IgD-negative memory B cell (primary cell): ENCODE data around the gene IGFN1. TPM values are rescaled to one million over a fixed set of nuclear protein-coding genes. Genes with fewer than 3 reads are reported as not detected.

Source experiments
- H3K27ac Mint-ChIP-seq, 3 donors: one replicate each; pipeline ENCODE4 v1.8.0; 2020 to 2022; ENCODE audit warnings: mild to moderate bottlenecking in 3 of 3, mixed read lengths in 3 of 3, moderate library complexity in 1 of 3
- H3K27me3 Mint-ChIP-seq: one replicate; pipeline ENCODE4 v1.8.0; 2021; ENCODE audit warnings: mixed read lengths
- H3K36me3 Mint-ChIP-seq: one replicate; pipeline ENCODE4 v1.8.0; 2020; ENCODE audit warnings: mild to moderate bottlenecking, mixed read lengths
- H3K4me1 Mint-ChIP-seq, 3 donors: one replicate each; pipeline ENCODE4 v1.8.0; 2020 to 2022; ENCODE audit warnings: mixed read lengths in 3 of 3, mild to moderate bottlenecking in 1 of 3
- H3K4me3 Mint-ChIP-seq, 4 donors: one replicate each; pipeline ENCODE4 v1.8.0; 2020 to 2022; ENCODE audit warnings: mild to moderate bottlenecking in 4 of 4, mixed read lengths in 4 of 4, moderate library complexity in 3 of 4
- H3K9me3 Mint-ChIP-seq, 3 donors: one replicate each; pipeline ENCODE4 v1.8.0; 2020 to 2021; ENCODE audit warnings: mixed read lengths in 3 of 3, mild to moderate bottlenecking in 1 of 3
- polyA plus RNA-seq: library from polyadenylated mRNA; unstranded; fragments of 300-500 nt; fragmentation: Illumina TruSeq; gene quantifications from one replicate; pipeline ENCODE4 v1.2.3, GENCODE V29; 2021

IGFN1 gene
- polyA plus RNA-seq, 1 donor from 2014 or later, result not detected

DNA sequence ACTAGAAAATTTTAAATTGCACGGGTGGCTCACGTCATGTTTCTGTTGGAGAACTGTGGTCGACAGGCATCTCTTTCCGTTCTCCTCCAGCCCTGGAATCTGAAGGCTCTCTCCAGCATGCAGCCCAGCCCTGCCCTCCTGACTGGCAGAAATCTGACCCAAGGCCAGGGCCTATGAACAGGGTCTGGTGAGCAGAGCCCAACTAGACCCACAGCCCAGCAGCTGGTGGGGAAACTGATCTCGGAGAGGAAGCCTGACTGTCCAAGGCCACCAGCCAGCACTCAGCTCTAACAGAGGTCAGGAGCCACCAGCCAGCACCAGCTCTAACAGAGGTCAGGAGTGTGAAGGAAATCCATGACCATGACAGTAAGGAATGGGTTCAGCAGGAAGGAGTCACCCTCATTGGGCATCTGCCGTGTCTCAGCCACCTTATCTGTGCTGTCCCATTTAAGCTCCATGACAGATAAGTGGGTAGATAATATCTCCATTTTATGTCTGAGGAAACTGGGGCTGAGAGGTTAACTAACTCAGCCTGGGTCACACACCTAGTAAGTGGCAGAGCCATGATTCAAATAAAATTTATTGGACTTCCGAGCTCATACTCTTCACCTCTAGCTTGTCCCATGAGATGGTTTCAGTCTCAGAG, 72.5 kb downstream of the IGFN1 start:
- no peak overlapping the region for H3K27ac Mint-ChIP-seq
- H3K27me3 Mint-ChIP-seq, result peaks cover 18% of the 10 kb centered on the region
- no peaks in the 10 kb centered on the region for H3K9me3 Mint-ChIP-seq
- H3K4me1 Mint-ChIP-seq, result peaks cover 0 to 2% (median 2%) of the 10 kb centered on the region in 3 donors
- H3K36me3 Mint-ChIP-seq, result no peaks in the 10 kb centered on the region
- no peak overlapping the region for H3K4me3 Mint-ChIP-seq

DNA sequence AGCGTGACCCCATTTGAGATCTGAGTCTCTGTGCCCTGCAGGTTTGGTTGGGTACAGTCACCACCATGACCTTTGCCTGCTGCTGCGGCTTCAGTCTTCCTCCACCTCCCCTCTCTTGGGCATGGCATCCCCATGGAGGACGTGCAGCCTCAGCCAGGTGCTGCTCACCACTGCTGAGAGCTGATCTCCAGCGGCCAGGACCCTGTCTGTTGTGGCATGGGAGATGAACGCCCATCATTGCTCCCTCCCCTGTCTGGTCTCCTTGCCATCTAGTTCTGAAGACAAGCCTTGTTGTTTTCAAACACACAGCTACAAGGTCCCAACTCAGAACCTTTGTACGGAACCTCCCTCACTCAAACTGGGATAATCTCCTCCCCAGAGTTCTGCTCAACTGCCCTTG, 73.4 kb downstream of the IGFN1 start:
- H3K27me3 Mint-ChIP-seq, result peaks cover 19% of the 10 kb centered on the region
- H3K36me3 Mint-ChIP-seq, result no peaks in the 10 kb centered on the region
- no peak overlapping the region for H3K4me3 Mint-ChIP-seq
- H3K4me1 Mint-ChIP-seq, result peaks cover 0 to 2% (median 2%) of the 10 kb centered on the region in 3 donors
- no peak overlapping the region for H3K27ac Mint-ChIP-seq
- H3K9me3 Mint-ChIP-seq, result no peaks in the 10 kb centered on the region

DNA sequence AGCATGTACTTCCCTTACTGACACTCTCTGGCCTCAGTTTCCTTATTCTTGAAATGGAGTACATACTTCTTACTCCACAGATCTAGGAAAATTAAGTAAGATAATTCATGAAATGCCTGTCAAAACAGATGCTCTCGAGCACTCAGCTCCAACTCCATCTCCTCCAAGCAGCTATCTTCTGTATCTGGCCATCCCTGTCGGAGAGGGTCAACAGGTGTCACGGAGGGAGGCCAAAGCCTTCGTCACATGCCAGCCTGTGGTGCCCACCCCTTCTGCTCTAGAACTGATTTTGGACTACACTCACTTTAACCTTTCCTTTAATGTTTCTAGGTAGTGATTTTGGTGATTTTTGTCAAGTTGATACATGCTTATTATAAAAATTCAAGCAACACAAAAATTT, 73.9 kb downstream of the IGFN1 start:
- peaks cover 23% of the 10 kb centered on the region for H3K27me3 Mint-ChIP-seq
- no peak overlapping the region for H3K27ac Mint-ChIP-seq
- peaks cover 0 to 2% (median 2%) of the 10 kb centered on the region in 3 donors for H3K4me1 Mint-ChIP-seq
- H3K4me3 Mint-ChIP-seq, result no peak overlapping the region
- no peaks in the 10 kb centered on the region for H3K9me3 Mint-ChIP-seq
- no peaks in the 10 kb centered on the region for H3K36me3 Mint-ChIP-seq

DNA sequence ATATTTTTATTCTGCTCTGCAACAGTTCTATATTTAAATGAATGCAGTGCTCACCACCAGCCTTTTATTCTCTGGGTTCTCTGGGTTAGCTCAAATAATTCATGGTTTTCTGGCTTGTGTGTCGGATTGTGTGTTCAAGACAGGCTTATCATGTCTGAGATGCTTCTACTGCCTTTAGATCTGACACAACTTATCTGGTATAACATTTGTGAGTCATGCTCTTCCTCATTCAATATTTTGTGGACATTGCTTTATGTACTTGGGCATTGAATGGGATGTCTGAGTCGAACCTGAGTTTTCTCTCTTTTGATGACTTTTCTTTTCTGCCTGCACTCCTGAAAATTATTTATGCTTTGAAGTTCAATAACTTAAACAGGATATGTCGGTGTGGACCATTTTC, 75.1 kb downstream of the IGFN1 start:
- no peaks in the 10 kb centered on the region for H3K36me3 Mint-ChIP-seq
- no peak overlapping the region for H3K4me3 Mint-ChIP-seq
- H3K4me1 Mint-ChIP-seq, result no peaks in the 10 kb centered on the region
- no peaks in the 10 kb centered on the region for H3K9me3 Mint-ChIP-seq
- H3K27me3 Mint-ChIP-seq, result peaks cover 22% of the 10 kb centered on the region
- no peak overlapping the region for H3K27ac Mint-ChIP-seq

DNA sequence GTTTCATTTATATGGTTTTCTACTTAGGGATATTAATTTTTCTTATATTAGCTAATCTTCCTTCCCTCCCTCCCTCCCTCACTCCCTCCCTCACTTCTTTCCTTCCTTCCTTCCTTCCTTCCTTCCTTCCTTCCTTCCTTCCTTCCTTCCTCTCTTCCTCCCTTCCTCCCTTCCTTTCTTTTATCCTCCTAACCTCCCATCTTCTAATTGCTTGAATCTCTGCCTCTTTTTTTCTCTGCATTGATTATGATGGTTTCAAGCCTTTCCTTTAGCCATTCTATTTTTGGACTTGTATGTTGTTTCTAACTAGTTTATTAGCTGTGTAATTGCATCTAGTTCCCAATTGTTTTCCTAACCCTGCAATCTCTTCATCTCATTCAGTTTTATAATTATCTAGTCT, 75.7 kb downstream of the IGFN1 start:
- no peak overlapping the region for H3K4me3 Mint-ChIP-seq

DNA sequence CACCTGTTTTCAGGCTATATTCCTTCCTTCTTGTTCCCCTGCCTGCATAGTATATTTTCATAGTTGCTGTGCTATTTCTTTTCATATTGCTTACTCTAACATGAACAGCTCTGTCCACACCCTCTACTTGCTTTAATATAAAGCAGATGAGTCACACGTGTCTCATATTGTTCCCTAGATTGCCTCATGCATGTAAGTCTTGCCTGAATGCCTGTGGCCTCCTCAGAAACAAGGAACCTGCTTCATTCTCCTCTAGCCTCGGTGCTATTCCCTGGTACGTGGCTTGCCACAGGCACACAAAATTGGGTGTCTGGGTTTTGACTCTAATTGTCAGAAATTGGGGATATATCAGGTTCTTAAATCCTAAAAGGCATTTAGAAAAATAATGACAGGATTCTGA, 76.2 kb downstream of the IGFN1 start:
- H3K4me3 Mint-ChIP-seq, result no peak overlapping the region

More for the DNA sequence above, 75.7 kb downstream of the IGFN1 start:
- H3K27ac Mint-ChIP-seq, result no peak overlapping the region
- H3K4me1 Mint-ChIP-seq, result no peaks in the 10 kb centered on the region
- H3K9me3 Mint-ChIP-seq, result no peaks in the 10 kb centered on the region
- H3K27me3 Mint-ChIP-seq, result peaks cover 17% of the 10 kb centered on the region
- no peaks in the 10 kb centered on the region for H3K36me3 Mint-ChIP-seq

DNA sequence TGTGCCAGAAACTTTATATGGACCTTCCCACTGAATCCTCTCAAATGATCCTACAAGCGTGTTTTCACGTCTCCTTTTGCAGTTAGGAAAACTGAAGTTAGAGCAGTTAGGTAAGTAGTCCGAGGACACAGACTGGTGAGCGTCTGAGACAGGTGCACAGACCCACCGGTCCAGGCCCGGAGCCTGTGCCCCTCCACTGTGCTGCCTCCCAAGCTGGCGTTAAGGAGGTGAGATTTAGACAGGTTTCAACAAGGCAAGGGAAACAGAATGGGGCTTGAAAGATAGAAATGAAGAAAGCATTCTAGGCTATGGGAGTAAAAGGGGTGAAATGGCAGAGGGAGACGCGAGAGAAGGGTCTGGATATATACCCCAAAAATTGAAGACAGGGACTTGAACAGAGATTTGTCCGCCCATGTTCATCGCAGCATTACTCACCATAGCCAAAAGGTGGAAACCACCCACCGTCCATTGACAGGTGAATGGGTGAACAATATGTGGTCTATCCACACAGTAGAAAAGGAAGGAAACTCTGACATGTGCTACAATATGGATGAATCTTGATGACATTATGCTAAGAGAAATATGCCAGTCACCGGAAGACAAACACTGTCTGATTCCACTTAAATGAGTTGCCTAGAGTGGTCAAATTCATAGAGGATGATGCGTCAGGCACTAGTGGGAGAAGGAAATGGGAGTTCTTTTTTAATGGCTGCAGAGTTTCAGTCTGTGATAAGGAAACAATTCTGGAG, 77.0 kb downstream of the IGFN1 start:
- peak overlapping the region in 1 of 3 donors; percentile 24 for H3K27ac Mint-ChIP-seq
- no peaks in the 10 kb centered on the region for H3K4me1 Mint-ChIP-seq
- no peak overlapping the region for H3K4me3 Mint-ChIP-seq
- H3K27me3 Mint-ChIP-seq, result peaks cover 14% of the 10 kb centered on the region
- no peaks in the 10 kb centered on the region for H3K9me3 Mint-ChIP-seq
- H3K36me3 Mint-ChIP-seq, result no peaks in the 10 kb centered on the region

More for the DNA sequence above, 76.2 kb downstream of the IGFN1 start:
- Mint-ChIP-seq H3K36me3 (no peaks in the 10 kb centered on the region), H3K4me1 (no peaks in the 10 kb centered on the region), H3K27ac (no peak overlapping the region), H3K27me3 (peaks cover 16% of the 10 kb centered on the region), H3K9me3 (no peaks in the 10 kb centered on the region)

DNA sequence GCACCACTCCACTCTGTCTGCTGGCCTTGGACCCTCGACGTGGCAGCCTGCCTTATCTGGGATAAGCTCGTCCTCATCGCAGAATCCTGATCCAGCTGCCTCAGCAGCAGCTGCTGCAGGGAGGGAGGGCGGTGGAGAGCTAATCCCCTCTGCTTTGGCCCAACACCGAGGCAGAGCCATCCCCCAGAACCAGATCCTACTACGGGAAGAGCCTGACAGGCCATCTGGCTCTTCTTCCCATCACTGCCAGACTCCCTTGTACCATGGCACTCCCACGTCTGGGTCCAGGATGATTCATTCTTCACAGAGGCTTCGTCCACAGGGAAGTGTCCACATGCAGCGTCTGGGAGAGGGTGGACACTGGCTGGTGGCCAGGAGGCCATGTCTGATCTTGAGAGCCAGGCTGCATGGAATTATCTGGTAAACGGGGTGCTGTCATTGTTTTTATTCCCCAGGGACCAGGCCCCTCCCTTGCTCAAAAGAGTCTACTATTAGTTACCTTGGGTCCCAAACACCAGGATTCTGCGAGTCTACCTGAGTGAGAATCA, 78.1 kb downstream of the IGFN1 start:
- H3K4me1 Mint-ChIP-seq, result no peaks in the 10 kb centered on the region
- H3K27ac Mint-ChIP-seq, result no peak overlapping the region
- H3K36me3 Mint-ChIP-seq, result no peaks in the 10 kb centered on the region
- no peak overlapping the region for H3K4me3 Mint-ChIP-seq
- peaks cover 14% of the 10 kb centered on the region for H3K27me3 Mint-ChIP-seq
- no peaks in the 10 kb centered on the region for H3K9me3 Mint-ChIP-seq

DNA sequence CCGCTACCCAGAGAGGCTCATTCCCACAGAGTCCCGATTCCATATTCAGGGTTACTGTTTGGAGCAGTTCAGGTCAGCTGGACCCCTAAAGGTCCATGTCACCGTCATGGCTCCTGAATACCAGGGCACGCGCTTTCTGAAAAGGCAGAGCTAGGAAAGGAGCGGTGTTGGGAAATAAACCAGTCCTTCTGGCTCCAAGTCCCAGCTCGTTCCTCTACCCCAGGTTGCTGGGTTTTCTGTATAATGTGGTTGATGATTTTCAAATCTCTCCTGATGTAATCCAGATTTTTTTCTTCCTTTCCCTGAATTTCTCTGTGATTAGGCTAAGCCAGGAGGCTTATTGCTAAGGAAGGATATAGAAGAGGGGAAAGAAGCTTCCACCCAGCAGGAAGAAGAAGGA, 78.7 kb downstream of the IGFN1 start:
- Mint-ChIP-seq H3K4me3 (no peak overlapping the region), H3K27ac (no peak overlapping the region), H3K36me3 (no peaks in the 10 kb centered on the region), H3K4me1 (no peaks in the 10 kb centered on the region), H3K9me3 (no peaks in the 10 kb centered on the region), H3K27me3 (peaks cover 14% of the 10 kb centered on the region)

DNA sequence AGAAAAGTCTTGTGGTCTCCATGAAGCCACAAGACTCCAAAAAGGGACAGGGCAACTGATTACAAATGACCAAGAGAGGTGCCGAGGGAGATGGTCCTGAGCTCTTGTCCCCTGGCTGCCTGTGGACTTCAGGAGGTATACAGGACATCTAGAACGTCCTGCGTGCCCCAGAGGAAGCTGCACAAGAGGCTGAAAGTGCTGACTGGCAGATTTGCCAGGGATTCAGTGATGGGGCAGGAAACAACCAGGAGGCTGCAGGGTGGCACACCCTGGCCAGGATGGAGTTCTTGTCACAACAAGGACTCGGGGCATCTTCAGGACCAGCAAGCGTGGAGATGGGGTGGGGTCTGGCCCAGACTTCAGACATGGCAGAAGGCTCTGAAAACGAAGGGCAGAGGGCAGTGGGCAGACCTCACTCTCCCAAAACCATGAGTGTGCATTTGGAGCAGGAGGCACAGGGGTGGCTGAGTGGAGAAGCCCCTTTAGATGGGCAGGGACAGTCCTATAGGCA, 79.3 kb downstream of the IGFN1 start:
- Mint-ChIP-seq H3K36me3 (no peaks in the 10 kb centered on the region), H3K4me3 (no peak overlapping the region), H3K27me3 (peaks cover 14% of the 10 kb centered on the region), H3K9me3 (no peaks in the 10 kb centered on the region), H3K4me1 (no peaks in the 10 kb centered on the region), H3K27ac (no peak overlapping the region)

DNA sequence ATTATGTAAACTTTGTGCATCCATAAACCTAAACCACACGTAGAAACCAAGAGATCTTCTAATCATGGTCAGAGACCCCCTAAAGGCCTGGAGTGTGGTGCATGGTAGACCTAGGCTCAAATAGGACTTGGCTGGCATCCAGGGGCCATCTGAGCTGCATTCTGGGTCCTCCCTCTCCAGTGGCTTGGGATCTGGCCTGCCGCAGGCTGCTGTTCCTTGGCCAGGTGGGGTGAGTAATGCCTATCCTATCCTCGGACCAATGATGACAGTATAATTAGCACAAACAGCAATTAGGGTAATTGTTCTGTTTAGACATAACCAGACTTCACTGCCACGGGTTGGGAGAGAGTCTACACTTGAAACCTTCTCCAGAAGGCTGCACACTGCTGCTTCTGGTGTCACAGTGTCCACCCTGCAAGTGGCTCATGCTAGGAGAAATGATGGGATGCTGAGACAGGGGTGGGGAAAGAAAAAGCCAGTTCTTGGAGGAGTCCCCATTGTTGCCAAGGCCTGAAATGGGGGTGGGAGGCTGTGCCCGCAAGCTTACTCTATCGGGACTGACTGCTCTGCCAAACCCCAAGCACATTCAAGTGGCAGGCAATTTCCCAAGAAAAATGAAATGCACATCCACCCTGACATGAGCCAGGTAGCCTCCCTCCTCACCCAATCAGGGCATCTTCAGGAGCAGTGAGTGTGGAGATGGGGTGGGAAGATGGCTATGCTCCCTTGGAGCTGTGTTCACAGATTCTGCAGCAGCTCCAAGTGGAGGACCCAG, 80.2 kb downstream of the IGFN1 start:
- H3K36me3 Mint-ChIP-seq, result no peaks in the 10 kb centered on the region
- no peak overlapping the region for H3K27ac Mint-ChIP-seq
- H3K4me1 Mint-ChIP-seq, result no peaks in the 10 kb centered on the region
- peaks cover 11% of the 10 kb centered on the region for H3K27me3 Mint-ChIP-seq
- H3K4me3 Mint-ChIP-seq, result peak overlapping the region in 1 of 4 donors; percentile 48
- H3K9me3 Mint-ChIP-seq, result no peaks in the 10 kb centered on the region

DNA sequence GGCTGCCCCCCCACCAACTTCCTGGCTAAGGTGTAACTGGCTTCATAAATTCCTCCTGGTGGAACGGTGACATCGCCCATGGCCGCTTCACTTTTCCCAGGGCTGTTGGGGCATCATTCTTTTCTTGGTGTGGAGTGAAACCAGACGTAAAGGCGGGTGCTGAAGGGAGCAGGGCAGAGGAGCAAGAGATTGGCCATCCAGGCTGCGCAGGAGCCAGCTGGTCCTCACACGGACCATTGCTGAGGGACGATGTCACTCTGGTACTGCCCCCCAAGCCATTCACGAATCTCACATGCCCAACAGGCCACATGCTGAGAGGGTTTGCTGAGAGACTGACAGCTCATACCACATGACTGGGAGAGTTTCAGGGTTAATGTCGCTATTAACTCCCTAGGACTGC, 82.2 kb downstream of the IGFN1 start:
- H3K27ac Mint-ChIP-seq, result no peak overlapping the region
- no peaks in the 10 kb centered on the region for H3K9me3 Mint-ChIP-seq
- H3K27me3 Mint-ChIP-seq, result peaks cover 10% of the 10 kb centered on the region
- no peak overlapping the region for H3K4me3 Mint-ChIP-seq
- H3K36me3 Mint-ChIP-seq, result no peaks in the 10 kb centered on the region
- H3K4me1 Mint-ChIP-seq, result no peaks in the 10 kb centered on the region

DNA sequence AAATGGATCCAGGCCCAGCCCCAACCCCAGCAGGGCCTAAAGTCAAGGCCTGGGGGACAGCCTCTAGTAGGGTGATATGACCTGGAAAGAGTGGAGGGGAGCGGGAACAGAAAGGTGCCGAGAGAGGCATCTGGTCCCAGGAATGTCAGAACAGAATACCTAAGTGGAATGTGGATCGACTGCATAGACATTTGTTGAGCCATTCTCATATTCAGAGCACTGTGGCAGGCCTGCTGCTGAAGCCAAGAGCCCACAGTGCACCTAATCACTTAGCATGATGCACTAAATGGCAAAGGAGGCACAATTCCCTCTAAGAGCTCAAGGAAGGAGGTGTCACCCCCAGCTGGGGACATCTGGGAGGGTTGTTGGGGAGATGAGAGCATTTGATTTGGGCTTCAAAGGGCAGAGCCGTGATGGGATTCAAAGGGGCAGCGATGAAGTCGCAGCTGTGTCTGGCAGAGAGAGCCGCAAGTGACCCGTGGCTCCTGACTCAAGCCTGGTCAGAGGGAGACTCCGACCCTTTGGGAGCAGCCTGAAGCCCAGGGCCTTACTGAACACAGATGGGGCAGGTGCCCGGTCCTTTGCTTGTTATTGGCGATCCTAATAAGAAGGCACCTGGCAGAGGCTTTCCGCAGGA, 84.1 kb downstream of the IGFN1 start:
- Mint-ChIP-seq H3K27me3 (peaks cover 4% of the 10 kb centered on the region), H3K9me3 (no peaks in the 10 kb centered on the region), H3K4me3 (no peak overlapping the region), H3K36me3 (no peaks in the 10 kb centered on the region), H3K27ac (no peak overlapping the region), H3K4me1 (no peaks in the 10 kb centered on the region)

DNA sequence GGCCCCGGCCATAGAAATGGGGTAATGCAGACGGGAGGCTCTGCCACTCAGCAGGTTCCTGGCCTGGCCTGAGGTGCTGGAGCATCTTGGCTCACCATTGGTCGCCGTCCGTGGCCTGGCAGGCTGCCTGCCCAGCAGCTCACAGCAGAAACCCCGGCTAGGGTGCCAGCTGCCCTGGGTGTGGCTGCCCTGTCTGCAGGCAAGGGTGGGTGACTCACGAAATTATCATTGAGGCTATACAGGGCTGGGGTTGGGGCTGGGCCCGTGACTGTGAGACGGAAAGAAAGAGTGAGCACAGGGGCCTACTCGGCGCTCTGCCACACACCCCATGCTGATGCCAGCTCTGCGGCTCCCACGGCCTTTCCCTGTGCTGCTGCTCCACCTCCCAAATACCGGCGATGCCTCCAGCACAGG, 84.6 kb downstream of the IGFN1 start:
- peaks cover 2% of the 10 kb centered on the region for H3K27me3 Mint-ChIP-seq
- no peak overlapping the region for H3K27ac Mint-ChIP-seq
- no peaks in the 10 kb centered on the region for H3K4me1 Mint-ChIP-seq
- no peak overlapping the region for H3K4me3 Mint-ChIP-seq
- no peaks in the 10 kb centered on the region for H3K36me3 Mint-ChIP-seq
- H3K9me3 Mint-ChIP-seq, result no peaks in the 10 kb centered on the region

DNA sequence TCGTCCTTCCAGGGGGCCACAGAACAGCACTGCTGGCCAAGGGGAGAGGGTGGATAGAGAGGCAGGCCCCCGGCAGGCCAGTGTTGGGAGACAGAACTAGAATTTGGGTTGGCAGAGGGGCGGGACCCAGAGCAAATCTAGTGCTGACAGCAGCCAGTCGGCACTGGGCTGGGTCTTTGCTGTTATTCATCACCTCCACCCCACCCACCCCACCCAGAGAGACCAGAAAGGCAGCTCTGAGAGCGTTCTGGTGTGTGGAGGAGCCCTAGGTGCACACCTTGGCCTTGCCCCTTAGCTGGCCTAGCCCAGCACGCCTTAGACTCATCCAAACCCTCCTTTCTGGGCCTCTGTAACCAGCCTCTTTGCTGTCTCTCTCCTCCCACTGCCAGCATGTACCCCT, 86.3 kb downstream of the IGFN1 start:
- H3K27me3 Mint-ChIP-seq, result peaks cover 3% of the 10 kb centered on the region
- H3K9me3 Mint-ChIP-seq, result no peaks in the 10 kb centered on the region
- no peaks in the 10 kb centered on the region for H3K4me1 Mint-ChIP-seq
- no peak overlapping the region for H3K27ac Mint-ChIP-seq
- no peaks in the 10 kb centered on the region for H3K36me3 Mint-ChIP-seq
- H3K4me3 Mint-ChIP-seq, result no peak overlapping the region
